Measurements from ENCODE around the gene ZBTB7C. TPM values are rescaled to one million over a fixed set of nuclear protein-coding genes. Genes with fewer than 3 reads are reported as not detected.

ZBTB7C gene
- total RNA-seq, 1 experiment from 2014 or later: 0.18 TPM

GRCh38 chr18:48376406-48376805 lies 32.8 kb downstream of the ZBTB7C start:
- Mint-ChIP-seq H3K27ac (ENCODE audit: unreplicated experiment) (no peak overlapping the region), H3K4me1 (ENCODE audit: low read depth, unreplicated experiment) (no peaks in the 10 kb centered on the region), H3K9me3 (ENCODE audit: unreplicated experiment) (no peaks in the 10 kb centered on the region), H3K4me3 (ENCODE audit: unreplicated experiment) (no peak overlapping the region), H3K27me3 (ENCODE audit: insufficient read depth, unreplicated experiment) (peaks cover 11% of the 10 kb centered on the region), H3K36me3 (ENCODE audit: insufficient read depth, unreplicated experiment) (no peaks in the 10 kb centered on the region)
- BruUV-seq (replicated peaks): no TSS peak
- CTCF ChIA-PET: no interaction called here
- Histone ChIP-seq H3K9me3 (no peaks in the 10 kb centered on the region), H3K4me1 (no peaks in the 10 kb centered on the region), H3K36me3 (ENCODE audit: control insufficient read depth, insufficient read depth, low read length) (no peaks in the 10 kb centered on the region), H3K27me3 (replicated peaks; ENCODE audit: control insufficient read depth, insufficient read depth, low read length) (no peaks in the 10 kb centered on the region), H3K4me3 (ENCODE audit: low read depth, low read length) (no peak overlapping the region)
- DNase-seq: no peak
- no peak for TF ChIP-seq CTCF (IDR thresholded peaks at IDR 0.05; ENCODE audit: insufficient read depth in 1 of 2, low read depth in 1 of 2, low read length in 1 of 2, severe bottlenecking in 1 of 2, unreplicated experiment in 1 of 2)
- intact Hi-C loops (cut with micrococcal nuclease; ENCODE audit: unreplicated experiment): no loop called here
- POLR2A ChIA-PET: no interaction called here

GRCh38 chr18:48375150-48375800 lies 33.9 kb downstream of the ZBTB7C start:
- H3K36me3 Mint-ChIP-seq (ENCODE audit: insufficient read depth, unreplicated experiment): no peaks in the 10 kb centered on the region
- POLR2A ChIA-PET: no interaction called here
- H3K4me3 Mint-ChIP-seq (ENCODE audit: unreplicated experiment): no peak overlapping the region
- no peaks in the 10 kb centered on the region for H3K9me3 ChIP-seq
- intact Hi-C loops (cut with micrococcal nuclease; ENCODE audit: unreplicated experiment): no loop called here
- DNase-seq: no peak
- CTCF ChIA-PET: no interaction called here
- H3K9me3 Mint-ChIP-seq (ENCODE audit: unreplicated experiment): no peaks in the 10 kb centered on the region
- no peak overlapping the region for H3K4me3 ChIP-seq (ENCODE audit: low read depth, low read length)
- H3K4me1 Mint-ChIP-seq (ENCODE audit: low read depth, unreplicated experiment): no peaks in the 10 kb centered on the region
- no peak for TF ChIP-seq CTCF (IDR thresholded peaks at IDR 0.05; ENCODE audit: insufficient read depth in 1 of 2, low read depth in 1 of 2, low read length in 1 of 2, severe bottlenecking in 1 of 2, unreplicated experiment in 1 of 2)
- H3K36me3 ChIP-seq (ENCODE audit: control insufficient read depth, insufficient read depth, low read length): no peaks in the 10 kb centered on the region
- no TSS peak for BruUV-seq (replicated peaks)
- H3K27ac Mint-ChIP-seq (ENCODE audit: unreplicated experiment): no peak overlapping the region
- H3K4me1 ChIP-seq: no peaks in the 10 kb centered on the region
- peaks cover 6% of the 10 kb centered on the region for H3K27me3 Mint-ChIP-seq (ENCODE audit: insufficient read depth, unreplicated experiment)
- no peaks in the 10 kb centered on the region for H3K27me3 ChIP-seq (replicated peaks; ENCODE audit: control insufficient read depth, insufficient read depth, low read length)

- H3K27me3 ChIP-seq (replicated peaks; ENCODE audit: control insufficient read depth, insufficient read depth, low read length): no peaks in the 10 kb centered on the region
- intact Hi-C loops (cut with micrococcal nuclease; ENCODE audit: unreplicated experiment): no loop called here
- POLR2A ChIA-PET: no interaction called here
- Mint-ChIP-seq H3K4me3 (ENCODE audit: unreplicated experiment) (no peak overlapping the region), H3K27me3 (ENCODE audit: insufficient read depth, unreplicated experiment) (peaks cover 6% of the 10 kb centered on the region), H3K4me1 (ENCODE audit: low read depth, unreplicated experiment) (no peaks in the 10 kb centered on the region), H3K36me3 (ENCODE audit: insufficient read depth, unreplicated experiment) (no peaks in the 10 kb centered on the region), H3K27ac (ENCODE audit: unreplicated experiment) (no peak overlapping the region), H3K9me3 (ENCODE audit: unreplicated experiment) (no peaks in the 10 kb centered on the region)
- no peaks in the 10 kb centered on the region for H3K9me3 ChIP-seq
- no peak for DNase-seq
- CTCF ChIA-PET: interaction anchor here (0.6 kb wide), 1 partner anchor 57 kb away, joined by 3 read pairs; no protein-coding TSS in a partner anchor
- no peaks in the 10 kb centered on the region for H3K36me3 ChIP-seq (ENCODE audit: control insufficient read depth, insufficient read depth, low read length)
- H3K4me1 ChIP-seq: no peaks in the 10 kb centered on the region
- no TSS peak for BruUV-seq (replicated peaks)
- H3K4me3 ChIP-seq (ENCODE audit: low read depth, low read length): no peak overlapping the region
- TF ChIP-seq CTCF (IDR thresholded peaks at IDR 0.05; ENCODE audit: insufficient read depth in 1 of 2, low read depth in 1 of 2, low read length in 1 of 2, severe bottlenecking in 1 of 2, unreplicated experiment in 1 of 2): no peak
Observed at GRCh38 chr18:48374423-48375149, 34.6 kb downstream of the ZBTB7C start.
